IMR-90 (cell line): Measurements from ENCODE around the gene NEAT1. TPM values are rescaled to one million over a fixed set of nuclear protein-coding genes. Genes with fewer than 3 reads are reported as not detected.
A peak's percentile ranks its signal among the peaks of the same experiment; 100 is the strongest.

ENCODE experiments used
- ATAC-seq: fragments of 200-7000 bp; cut with Tn5 transposase; 2 replicates; pipeline ENCODE4 v1.9.1; 2020; ENCODE audit warnings: low read depth, mild to moderate bottlenecking, moderate library complexity
- BruUV-seq: library from RNA; stranded (reverse); fragments of 400-500 nt; replicated peaks from 2 replicates; lab custom pipeline; 2021; lab: Mats Ljungman, UMichigan
- CTCF ChIA-PET: fragments of 300-600 bp; formaldehyde crosslinking; extraction: SDS; loops from one replicate; lab custom pipeline; 2021; ENCODE audit warnings: antibody characterized with exemption; lab: Yijun Ruan, JAX
- POLR2A ChIA-PET: fragments of 300-600 bp; sonication (Branson Sonifier 250); formaldehyde crosslinking; loops from one replicate; lab custom pipeline; 2022; ENCODE audit warnings: antibody characterized with exemption; ENCODE audit not compliant: unreplicated experiment; lab: Charles Lee
- DNase-seq: peaks from one replicate; pipeline ENCODE4 v3.0.0; 2013
- H2AFZ ChIP-seq: replicated peaks from 2 replicates; pipeline ENCODE3; 2013; ENCODE audit warnings: low read length, mild to moderate bottlenecking; ENCODE audit not compliant: poor library complexity
- H2AK5ac ChIP-seq: 2 replicates; pipeline ENCODE4 v1.6.1; 2013; ENCODE audit warnings: low read depth, low read length, inconsistent platforms
- H2AK9ac ChIP-seq: replicated peaks from 2 replicates; pipeline ENCODE3; 2013; ENCODE audit warnings: mild to moderate bottlenecking, low read depth, low read length, moderate library complexity; ENCODE audit not compliant: poor library complexity
- H2BK120ac ChIP-seq: 2 replicates; pipeline ENCODE4 v1.6.1; 2013; ENCODE audit warnings: low read depth, low read length, inconsistent platforms
- H2BK15ac ChIP-seq: 3 replicates; pipeline ENCODE4 v1.6.1; 2013; ENCODE audit warnings: low read depth, low read length, inconsistent platforms
- H2BK20ac ChIP-seq: 2 replicates; pipeline ENCODE4 v1.6.1; 2013; ENCODE audit warnings: low read depth, mild to moderate bottlenecking, inconsistent platforms, low read length, moderate library complexity
- H2BK5ac ChIP-seq: 2 replicates; pipeline ENCODE4 v1.6.1; 2013; ENCODE audit warnings: mild to moderate bottlenecking, low read depth, low read length, inconsistent platforms; ENCODE audit not compliant: poor library complexity, severe bottlenecking
- H3K14ac ChIP-seq: replicated peaks from 2 replicates; pipeline ENCODE4 v1.6.1; 2013; ENCODE audit warnings: low read depth, low read length, inconsistent platforms
- H3K18ac ChIP-seq: 2 replicates; pipeline ENCODE4 v1.6.1; 2013; ENCODE audit warnings: low read depth, low read length, control low read depth
- H3K23ac ChIP-seq: 2 replicates; pipeline ENCODE4 v1.6.1; 2013; ENCODE audit warnings: low read depth, low read length, inconsistent platforms
- H3K27ac ChIP-seq: 2 replicates; pipeline ENCODE4 v1.5.1; 2013; ENCODE audit warnings: mild to moderate bottlenecking, control low read depth, low read length; ENCODE audit not compliant: insufficient read depth
- H3K27me3 ChIP-seq: 2 replicates; pipeline ENCODE4 v1.6.1; 2013; ENCODE audit warnings: low read length; ENCODE audit not compliant: control insufficient read depth, insufficient read depth
- H3K36me3 ChIP-seq: 2 replicates; pipeline ENCODE4 v1.6.1; 2013; ENCODE audit warnings: low read length, mixed read lengths; ENCODE audit not compliant: control insufficient read depth, insufficient read depth
- H3K4ac ChIP-seq: 2 replicates; pipeline ENCODE4 v1.6.1; 2013; ENCODE audit warnings: low read depth, low read length, inconsistent platforms
- H3K4me1 ChIP-seq: 2 replicates; pipeline ENCODE4 v1.6.1; 2013; ENCODE audit warnings: low read length, mixed read lengths; ENCODE audit not compliant: control insufficient read depth, insufficient read depth
- H3K4me2 ChIP-seq: 2 replicates; pipeline ENCODE4 v1.6.1; 2013; ENCODE audit warnings: low read depth, mild to moderate bottlenecking, control low read depth, low read length, moderate library complexity
- H3K4me3 ChIP-seq: 2 replicates; pipeline ENCODE4 v1.5.1; 2013; ENCODE audit warnings: low read depth, mild to moderate bottlenecking, control low read depth, low read length, moderate library complexity; ENCODE audit not compliant: insufficient read depth
- H3K56ac ChIP-seq: 2 replicates; pipeline ENCODE4 v1.6.1; 2013; ENCODE audit warnings: low read length, inconsistent platforms; ENCODE audit not compliant: insufficient read depth; ENCODE audit errors: extremely low read depth
- H3K79me1 ChIP-seq, 2 experiments: 2 replicates each; pipeline ENCODE4 v1.6.1; 2013; ENCODE audit warnings: low read length in 2 of 2, inconsistent platforms in 1 of 2, low read depth in 1 of 2
- H3K9ac ChIP-seq: 2 replicates; pipeline ENCODE4 v1.6.1; 2013; ENCODE audit warnings: low read depth, low read length, control low read depth
- H3K9me1 ChIP-seq: 2 replicates; pipeline ENCODE4 v1.6.1; 2013; ENCODE audit warnings: low read length, inconsistent platforms; ENCODE audit not compliant: insufficient read depth
- H3K9me3 ChIP-seq: 2 replicates; pipeline ENCODE4 v1.6.1; 2013; ENCODE audit warnings: low read length; ENCODE audit not compliant: control insufficient read depth, insufficient read depth
- H4K20me1 ChIP-seq: 2 replicates; pipeline ENCODE4 v1.6.1; 2013; ENCODE audit warnings: low read length, inconsistent platforms; ENCODE audit not compliant: insufficient read depth
- H4K5ac ChIP-seq: 2 replicates; pipeline ENCODE4 v1.6.1; 2013; ENCODE audit warnings: mild to moderate bottlenecking, low read depth, low read length, control low read depth
- H4K8ac ChIP-seq, 2 experiments: 2 replicates each; pipeline ENCODE4 v1.6.1; 2013; ENCODE audit warnings: low read depth in 2 of 2, low read length in 2 of 2, control low read depth in 1 of 2, inconsistent platforms in 1 of 2
- H4K91ac ChIP-seq: 2 replicates; pipeline ENCODE4 v1.6.1; 2013; ENCODE audit warnings: low read depth, low read length, inconsistent platforms; ENCODE audit not compliant: insufficient read depth
- BHLHE40 ChIP-seq: fragments of 150-350 bp; IDR thresholded peaks from 2 replicates; pipeline ENCODE4 v1.6.1; 2016; ENCODE audit warnings: mild to moderate bottlenecking, low read depth, low read length
- CEBPB ChIP-seq: IDR thresholded peaks from 2 replicates; pipeline ENCODE4 v1.6.1; 2012; ENCODE audit warnings: low read depth, low read length, improper control_type of control experiment
- CTCF ChIP-seq: conservative IDR thresholded peaks from 2 replicates; pipeline ENCODE4 v1.5.1; 2012; ENCODE audit warnings: mild to moderate bottlenecking, low read depth, low read length, improper control_type of control experiment
- RCOR1 ChIP-seq: IDR thresholded peaks from 2 replicates; pipeline ENCODE4 v1.6.1; 2012; ENCODE audit warnings: mild to moderate bottlenecking, low read length, improper control_type of control experiment; ENCODE audit not compliant: insufficient replicate concordance
- RFX5 ChIP-seq: IDR thresholded peaks from 2 replicates; pipeline ENCODE4 v1.8.0; 2012; ENCODE audit warnings: low read depth, mild to moderate bottlenecking, low read length, moderate library complexity
- WGBS, 2 experiments: methylation state at CpG; one replicate each; pipeline versions ENCODE4 v1.1.5 to v1.1.7; 2013; ENCODE audit warnings: missing lambda C conversion rate in 2 of 2; ENCODE audit not compliant: insufficient read length in 1 of 2; ENCODE audit errors: extremely low coverage in 2 of 2; 5-methylcytosine and 5-hydroxymethylcytosine counted together
- dilution Hi-C: fragments of 300-500 bp; cut with HindIII; formaldehyde crosslinking; loops from one replicate; pipeline ENCODE4 v1.14.3; 2018; ENCODE audit warnings: low sequenced_read_pairs; ENCODE audit not compliant: unreplicated experiment
- in situ Hi-C: fragments of 300-500 bp; cut with MboI; formaldehyde crosslinking; loops from 3 replicates; pipeline ENCODE4 v1.14.3; 2019; ENCODE audit warnings: low sequenced_read_pairs, inconsistent platforms, mixed read lengths
- intact Hi-C: fragments of 100-400 bp; cut with micrococcal nuclease; formaldehyde crosslinking; loops from 2 replicates; pipeline ENCODE4 v1.10.0; 2022
- polyA plus RNA-seq, 3 experiments: library from polyadenylated mRNA; depleted of rRNA; stranded (reverse); fragments of >200 nt; gene quantifications; 2 replicates each; pipeline ENCODE4 v1.2.3, GENCODE V29; 2012; ENCODE audit warnings: low replicate concordance in 1 of 3
- total RNA-seq: library from RNA; depleted of rRNA; stranded (reverse); fragments of >200 nt; gene quantifications from 2 replicates; pipeline ENCODE4 v1.2.3, GENCODE V29; 2012

NEAT1 gene
- total and polyA plus RNA-seq, 2 of the 4 experiments (the other 2 are of a cell fraction): 30.1 to 114 TPM

- Histone ChIP-seq H3K23ac (no peak overlapping the region), H3K56ac (no peak overlapping the region), H3K14ac (no peak overlapping the region; the same call in 1 of the 2 replicates), H2BK15ac (no peak overlapping the region; the same call in 2 of the 3 replicates), H2BK20ac (no peak overlapping the region), H3K4ac (peak overlapping the region; percentile 51; the same call in 1 of the 2 replicates), H2AK5ac (peak overlapping the region; percentile 79; the same call in 1 of the 2 replicates), H2AFZ (peak overlapping the region; percentile 57), H3K4me1 (peaks cover 2% of the 10 kb centered on the region), H3K9ac (no peak overlapping the region), H3K9me1 (peaks cover 4% of the 10 kb centered on the region; the same call in 1 of the 2 replicates), H3K9me3 (no peaks in the 10 kb centered on the region), H2AK9ac (no peak overlapping the region), H3K4me3 (no peak overlapping the region), H3K27ac (no peak overlapping the region), H4K20me1 (no peaks in the 10 kb centered on the region), H3K4me2 (no peak overlapping the region), H3K36me3 (no peaks in the 10 kb centered on the region), H2BK120ac (no peak overlapping the region), H3K18ac (no peak overlapping the region), H4K8ac (no peak overlapping the region), H4K91ac (no peak overlapping the region), H4K5ac (no peak overlapping the region), H2BK5ac (no peak overlapping the region), H3K79me1 (peaks cover 0 to 27% of the 10 kb centered on the region in 2 experiments; a peak in 2 of 4 replicates), H3K27me3 (no peaks in the 10 kb centered on the region)
- POLR2A ChIA-PET: interaction anchor here (0.7 kb wide), 1 partner anchor 50 kb away, joined by 3 read pairs; no protein-coding TSS in a partner anchor
- WGBS, 2 experiments: 96% methylated on average over 10 of the region's 14 CpGs; no CpG with 5 or more reads in 1 of the 2 experiments
- ATAC-seq: no peak
- intact Hi-C loops (no loop called here), in situ Hi-C loops (no loop called here), dilution Hi-C loops (no loop called here)
- CTCF ChIA-PET: no interaction called here
- TF ChIP-seq RCOR1 (no peak), CTCF (no peak), RFX5 (no peak), BHLHE40 (no peak), CEBPB (peak; percentile 63)
- DNase-seq: no peak
- no TSS peak for BruUV-seq
These were observed 48.6 kb upstream of the NEAT1 start for GRCh38 chr11:65373839-65374580.
